T-helper 22 cell (primary cell): ENCODE measurements around the gene C4orf46.

Experiments used
- DNase-seq: peaks from one replicate; pipeline ENCODE4 v3.0.0-alpha.2; 2020; ENCODE audit warnings: low read depth

The C4orf46 gene

GRCh38 chr4:158652920-158653319, 18.8 kb downstream of the C4orf46 start:
- DNase-seq: no peak

- DNase-seq: no peak
Measured at GRCh38 chr4:158649111-158649680, 22.5 kb downstream of the C4orf46 start.

- DNase-seq: no peak
Measured at GRCh38 chr4:158644760-158645159, 26.9 kb downstream of the C4orf46 start.

- DNase-seq: no peak
Measured at GRCh38 chr4:158644356-158644755, 27.3 kb downstream of the C4orf46 start.

- DNase-seq: no peak
Measured at GRCh38 chr4:158636619-158637018, 35.1 kb downstream of the C4orf46 start.

- DNase-seq: no peak
Measured at GRCh38 chr4:158630893-158631292, 40.8 kb downstream of the C4orf46 start.

- DNase-seq: no peak
Measured at GRCh38 chr4:158625544-158625943, 46.1 kb downstream of the C4orf46 start.

GRCh38 chr4:158624889-158625478, 46.7 kb downstream of the C4orf46 start:
- no peak for DNase-seq

GRCh38 chr4:158622251-158622650, 49.4 kb downstream of the C4orf46 start:
- no peak for DNase-seq

- no peak for DNase-seq
Measured at GRCh38 chr4:158621729-158622128, 50.0 kb downstream of the C4orf46 start.

GRCh38 chr4:158617956-158618355, 53.7 kb downstream of the C4orf46 start:
- no peak for DNase-seq
